Endothelial cell (in vitro differentiated cells): ENCODE measurements around the gene CALCB. TPM values are rescaled to one million over a fixed set of nuclear protein-coding genes. Genes with fewer than 3 reads are reported as not detected.

ENCODE experiments used
- DNase-seq: peaks from one replicate; pipeline ENCODE4 v3.0.0; 2021; ENCODE audit warnings: low spot score
- H3K27ac Mint-ChIP-seq: one replicate; pipeline ENCODE4 v1.8.0; 2021; ENCODE audit warnings: mixed read lengths, inconsistent platforms; ENCODE audit not compliant: unreplicated experiment
- H3K27me3 Mint-ChIP-seq: one replicate; pipeline ENCODE4 v1.8.0; 2021; ENCODE audit warnings: mild to moderate bottlenecking, moderate library complexity, mixed read lengths, inconsistent platforms; ENCODE audit not compliant: unreplicated experiment
- H3K36me3 Mint-ChIP-seq: one replicate; pipeline ENCODE4 v1.8.0; 2021; ENCODE audit warnings: mild to moderate bottlenecking, low read depth, mixed read lengths, inconsistent platforms; ENCODE audit not compliant: unreplicated experiment
- H3K4me1 Mint-ChIP-seq: one replicate; pipeline ENCODE4 v1.8.0; 2021; ENCODE audit warnings: mild to moderate bottlenecking, mixed read lengths, inconsistent platforms; ENCODE audit not compliant: unreplicated experiment
- H3K4me3 Mint-ChIP-seq: one replicate; pipeline ENCODE4 v1.8.0; 2021; ENCODE audit warnings: mild to moderate bottlenecking, mixed read lengths, inconsistent platforms; ENCODE audit not compliant: unreplicated experiment
- H3K9me3 Mint-ChIP-seq: one replicate; pipeline ENCODE4 v1.8.0; 2021; ENCODE audit warnings: mixed read lengths, inconsistent platforms; ENCODE audit not compliant: unreplicated experiment
- CTCF ChIP-seq: fragments of 200-600 bp; sonication (generic); IDR thresholded peaks from one replicate; pipeline ENCODE4 v1.5.0; 2021; ENCODE audit warnings: antibody characterized with exemption; ENCODE audit not compliant: unreplicated experiment
- total RNA-seq: library from RNA; stranded (reverse); fragmentation: NEBNext Ultra II Directional; extraction: Animal tissue kit (Norgen Biotek cat#: 25700); gene quantifications from one replicate; pipeline ENCODE4 v1.2.1, GENCODE V29; 2021; ENCODE audit not compliant: unreplicated experiment

Gene CALCB
- total RNA-seq, 1 donor from 2014 or later, result 0.28 TPM

DNA sequence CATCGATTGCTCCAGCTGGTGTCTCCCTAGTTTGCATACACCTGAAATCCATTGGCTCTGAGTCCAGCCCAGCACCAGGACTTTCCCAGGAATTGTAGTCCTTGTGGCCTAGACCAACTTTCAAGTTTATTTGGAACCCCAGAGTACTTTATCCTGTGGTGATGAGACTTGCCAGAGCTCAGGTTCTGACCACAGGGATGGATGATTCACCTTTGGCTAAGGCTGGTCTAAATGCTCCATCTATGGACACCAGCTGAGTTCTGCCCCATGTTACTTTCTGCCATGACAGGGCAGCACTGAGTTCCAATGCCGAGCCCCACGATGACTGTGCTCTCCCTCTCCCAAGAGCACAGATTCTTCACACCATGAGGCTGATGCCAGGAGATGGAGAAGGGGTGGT lies 24.0 kb downstream of the CALCB start:
- TF ChIP-seq CTCF, result no peak
- no peak overlapping the region for H3K27ac Mint-ChIP-seq
- H3K9me3 Mint-ChIP-seq, result no peaks in the 10 kb centered on the region
- H3K27me3 Mint-ChIP-seq, result peaks cover 3% of the 10 kb centered on the region
- no peaks in the 10 kb centered on the region for H3K4me1 Mint-ChIP-seq
- no peak overlapping the region for H3K4me3 Mint-ChIP-seq
- no peak for DNase-seq
- H3K36me3 Mint-ChIP-seq, result no peaks in the 10 kb centered on the region

DNA sequence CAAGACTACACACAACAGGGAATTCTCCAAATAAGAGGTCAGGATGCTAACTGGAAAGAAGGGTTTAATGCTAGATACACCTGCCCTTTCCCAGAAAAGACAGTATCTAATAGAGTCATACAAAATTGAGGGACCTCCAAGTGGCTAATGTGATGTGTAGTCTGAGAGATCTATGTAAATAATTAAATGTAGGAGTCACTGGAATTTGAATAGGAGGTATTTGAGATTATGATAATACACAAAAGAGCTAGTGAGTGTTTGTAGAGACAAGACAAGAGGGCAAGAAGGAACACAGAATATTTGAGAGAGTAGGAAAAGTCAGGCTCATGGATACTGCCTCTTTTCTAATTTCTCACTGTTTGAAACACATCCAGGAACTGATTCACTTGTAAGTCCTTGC lies 25.9 kb downstream of the CALCB start:
- Mint-ChIP-seq H3K4me1 (no peaks in the 10 kb centered on the region), H3K4me3 (no peak overlapping the region), H3K9me3 (no peaks in the 10 kb centered on the region), H3K27me3 (peaks cover 3% of the 10 kb centered on the region), H3K27ac (no peak overlapping the region), H3K36me3 (no peaks in the 10 kb centered on the region)
- no peak for DNase-seq
- no peak for TF ChIP-seq CTCF

DNA sequence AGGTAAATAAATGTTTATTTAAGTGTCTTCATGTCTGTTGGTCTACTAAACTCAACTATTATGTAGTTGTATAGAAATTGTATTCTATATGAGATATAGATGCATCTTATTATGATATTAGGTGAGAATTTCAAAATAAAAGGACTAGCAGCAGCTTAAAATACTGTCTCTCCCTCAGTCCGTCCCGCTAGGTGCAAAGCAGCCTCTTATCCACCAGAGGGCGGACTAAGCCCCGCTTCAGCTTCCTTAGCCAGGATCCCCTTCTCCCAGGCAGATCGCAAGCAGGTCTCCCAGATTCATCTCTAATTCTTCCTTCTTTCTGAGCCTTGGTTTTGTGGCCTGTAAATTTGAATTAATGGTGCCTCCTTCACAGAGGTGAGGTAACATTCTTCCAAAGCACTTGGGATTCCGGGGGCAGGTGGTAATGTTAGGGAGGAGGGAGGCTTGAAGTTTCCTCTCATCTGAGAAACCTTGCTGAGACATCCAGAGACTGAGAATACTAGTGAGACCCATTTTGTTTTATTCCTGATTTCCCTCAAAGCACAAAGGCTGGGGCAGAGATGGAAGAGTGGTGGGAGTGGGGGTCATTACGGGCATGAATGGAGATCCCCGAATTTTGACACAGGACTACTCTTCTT lies 27.8 kb downstream of the CALCB start:
- H3K4me1 Mint-ChIP-seq, result no peaks in the 10 kb centered on the region
- peak; percentile 72 for DNase-seq
- no peaks in the 10 kb centered on the region for H3K36me3 Mint-ChIP-seq
- H3K4me3 Mint-ChIP-seq, result no peak overlapping the region
- no peaks in the 10 kb centered on the region for H3K9me3 Mint-ChIP-seq
- no peak overlapping the region for H3K27ac Mint-ChIP-seq
- H3K27me3 Mint-ChIP-seq, result peaks cover 3% of the 10 kb centered on the region
- peak; percentile 80 for TF ChIP-seq CTCF

- Mint-ChIP-seq H3K4me3 (no peak overlapping the region), H3K27me3 (peaks cover 3% of the 10 kb centered on the region), H3K36me3 (no peaks in the 10 kb centered on the region), H3K9me3 (no peaks in the 10 kb centered on the region), H3K27ac (no peak overlapping the region), H3K4me1 (no peaks in the 10 kb centered on the region)
- TF ChIP-seq CTCF, result no peak
- no peak for DNase-seq
Observed at GRCh38 chr11:15104166-15104565, 30.8 kb downstream of the CALCB start.

- Mint-ChIP-seq H3K4me3 (no peak overlapping the region), H3K27ac (no peak overlapping the region), H3K36me3 (no peaks in the 10 kb centered on the region), H3K9me3 (no peaks in the 10 kb centered on the region), H3K27me3 (peaks cover 2% of the 10 kb centered on the region), H3K4me1 (no peaks in the 10 kb centered on the region)
- DNase-seq, result no peak
- TF ChIP-seq CTCF, result no peak
Observed at GRCh38 chr11:15106201-15106965, 33.0 kb downstream of the CALCB start.
